NCI-H146 treated with DMSO at 0.1 percent for 48 hours (cell line): ENCODE data around the gene FOXO3.

Experiments used
- DNase-seq: peaks from one replicate; lab custom pipeline; 2025; ENCODE audit not compliant: unreplicated experiment; lab: John Stamatoyannopoulos, UW

FOXO3 gene

GRCh38 chr6:108711071-108711470 is 150.4 kb downstream of the FOXO3 start:
- DNase-seq: no peak

- DNase-seq: no peak
Measured at GRCh38 chr6:108711826-108712225, 151.1 kb downstream of the FOXO3 start.

GRCh38 chr6:108712946-108713345 is 152.2 kb downstream of the FOXO3 start:
- no peak for DNase-seq

GRCh38 chr6:108714101-108714765 is 153.5 kb downstream of the FOXO3 start:
- DNase-seq: no peak

GRCh38 chr6:108714766-108715414 is 154.2 kb downstream of the FOXO3 start:
- no peak for DNase-seq

GRCh38 chr6:108715832-108716231 is 155.1 kb downstream of the FOXO3 start:
- no peak for DNase-seq

GRCh38 chr6:108716801-108717791 is 156.4 kb downstream of the FOXO3 start:
- no peak for DNase-seq

GRCh38 chr6:108719477-108719876 is 158.8 kb downstream of the FOXO3 start:
- DNase-seq: no peak

- no peak for DNase-seq
Measured at GRCh38 chr6:108720827-108721226, 160.1 kb downstream of the FOXO3 start.

- DNase-seq: no peak
Measured at GRCh38 chr6:108721286-108721685, 160.6 kb downstream of the FOXO3 start.

GRCh38 chr6:108723594-108723993 is 162.9 kb downstream of the FOXO3 start:
- DNase-seq: no peak

GRCh38 chr6:108726726-108727339 is 166.1 kb downstream of the FOXO3 start:
- DNase-seq: no peak

- no peak for DNase-seq
Measured at GRCh38 chr6:108727966-108728730, 167.4 kb downstream of the FOXO3 start.

GRCh38 chr6:108728826-108729225 is 168.1 kb downstream of the FOXO3 start:
- no peak for DNase-seq

GRCh38 chr6:108730635-108731515 is 170.2 kb downstream of the FOXO3 start:
- peak; percentile 19 for DNase-seq

- no peak for DNase-seq
Measured at GRCh38 chr6:108732091-108732870, 171.6 kb downstream of the FOXO3 start.

GRCh38 chr6:108733051-108733450 is 172.3 kb downstream of the FOXO3 start:
- no peak for DNase-seq

- peak; percentile 34 for DNase-seq
Measured at GRCh38 chr6:108733706-108734265, 173.1 kb downstream of the FOXO3 start.
